ENCODE data around the gene TKTL1. TPM values are rescaled to one million over a fixed set of nuclear protein-coding genes. Genes with fewer than 3 reads are reported as not detected.

Gene TKTL1
- total and polyA plus RNA-seq, 2 of the 4 experiments (the other 2 are of a cell fraction), result not detected

DNA sequence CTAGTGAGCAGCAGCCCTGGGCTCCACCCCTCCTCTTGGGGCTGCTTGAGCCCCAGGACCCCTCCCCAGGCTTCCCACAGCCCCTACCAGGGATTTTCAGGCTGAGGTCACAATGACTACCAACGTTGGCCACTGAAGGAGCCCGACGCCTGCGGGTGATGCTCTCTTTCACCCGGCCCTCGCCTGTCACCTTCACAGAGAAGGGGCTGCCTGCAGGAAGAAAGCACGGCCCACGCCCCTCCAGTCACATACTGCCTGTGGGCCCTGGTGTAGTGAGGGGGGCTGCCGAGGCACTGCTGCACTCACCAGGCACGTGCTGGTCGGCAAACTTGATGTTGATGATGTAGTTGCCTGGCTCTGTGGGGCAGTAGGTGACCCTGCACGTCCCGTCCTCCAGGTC lies 56.9 kb downstream of the TKTL1 start:
- no peak overlapping the region for H3K9ac ChIP-seq (ENCODE audit: low read depth, low read length)
- H3K79me1 ChIP-seq (ENCODE audit: low read depth in 1 of 2, low read length in 2 of 2), result peaks cover 3 to 35% of the 10 kb centered on the region in 2 experiments; a peak in 3 of 4 replicates
- no peak overlapping the region for H3K56ac ChIP-seq (ENCODE audit: extremely low read depth, insufficient read depth, low read length)
- no peak overlapping the region for H4K91ac ChIP-seq (ENCODE audit: insufficient read depth, low read depth, low read length)
- no peak overlapping the region for H2BK5ac ChIP-seq (ENCODE audit: low read depth, low read length, poor library complexity, severe bottlenecking)
- H3K14ac ChIP-seq (replicated peaks; ENCODE audit: low read depth, low read length), result no peak overlapping the region
- H4K20me1 ChIP-seq (ENCODE audit: insufficient read depth, low read length), result peaks cover 98% of the 10 kb centered on the region
- dilution Hi-C loops (cut with HindIII; ENCODE audit: low sequenced_read_pairs, unreplicated experiment) (no loop called here), intact Hi-C loops (cut with micrococcal nuclease) (no loop called here), in situ Hi-C loops (cut with MboI; ENCODE audit: low sequenced_read_pairs) (no loop called here)
- WGBS, 2 experiments (ENCODE audit: extremely low coverage in 2 of 2, insufficient read length in 1 of 2), result 69% methylated on average over 4 of the region's 13 CpGs; no CpG with 5 or more reads in 1 of the 2 experiments
- H3K4me2 ChIP-seq (ENCODE audit: low read depth, low read length), result no peak overlapping the region
- POLR2A ChIA-PET (ENCODE audit: unreplicated experiment), result no interaction called here
- H3K27ac ChIP-seq (ENCODE audit: insufficient read depth, low read length), result no peak overlapping the region
- no peaks in the 10 kb centered on the region for H3K4me1 ChIP-seq (ENCODE audit: control insufficient read depth, insufficient read depth, low read length)
- DNase-seq (no peak), ATAC-seq (ENCODE audit: low read depth) (no peak)
- no peak overlapping the region for H4K8ac ChIP-seq (ENCODE audit: low read depth in 2 of 2, low read length in 2 of 2)
- peak overlapping the region; percentile 13 for H2AK9ac ChIP-seq (replicated peaks; ENCODE audit: low read depth, low read length, poor library complexity)
- H2BK20ac ChIP-seq (ENCODE audit: low read depth, low read length), result no peak overlapping the region
- H4K5ac ChIP-seq (ENCODE audit: low read depth, low read length), result no peak overlapping the region
- no peaks in the 10 kb centered on the region; the same call in 1 of the 2 replicates for H3K9me3 ChIP-seq (ENCODE audit: control insufficient read depth, insufficient read depth, low read length)
- peaks cover 94% of the 10 kb centered on the region for H3K36me3 ChIP-seq (ENCODE audit: control insufficient read depth, insufficient read depth, low read length)
- H2AK5ac ChIP-seq (ENCODE audit: low read depth, low read length), result no peak overlapping the region
- TF ChIP-seq FOS (IDR thresholded peaks at IDR 0.05; ENCODE audit: low read depth, low read length) (no peak), MAZ (IDR thresholded peaks at IDR 0.05; ENCODE audit: borderline replicate concordance, low read depth, low read length) (no peak)
- H3K27me3 ChIP-seq (ENCODE audit: control insufficient read depth, insufficient read depth, low read length), result no peaks in the 10 kb centered on the region
- CTCF ChIA-PET, result no interaction called here
- no peak overlapping the region for H3K18ac ChIP-seq (ENCODE audit: low read depth, low read length)
- H2BK15ac ChIP-seq (ENCODE audit: low read depth, low read length), result no peak overlapping the region
- H3K4ac ChIP-seq (ENCODE audit: low read depth, low read length), result no peak overlapping the region
- H2BK120ac ChIP-seq (ENCODE audit: low read depth, low read length), result no peak overlapping the region
- no peak overlapping the region for H3K4me3 ChIP-seq (ENCODE audit: insufficient read depth, low read depth, low read length)
- H2AFZ ChIP-seq (replicated peaks; ENCODE audit: low read length, poor library complexity), result no peak overlapping the region
- H3K23ac ChIP-seq (ENCODE audit: low read depth, low read length), result no peak overlapping the region
- BruUV-seq (replicated peaks), result TSS peak; percentile 71
- H3K9me1 ChIP-seq (ENCODE audit: insufficient read depth, low read length), result no peaks in the 10 kb centered on the region
